ENCODE measurements around the gene MPL.

DNA sequence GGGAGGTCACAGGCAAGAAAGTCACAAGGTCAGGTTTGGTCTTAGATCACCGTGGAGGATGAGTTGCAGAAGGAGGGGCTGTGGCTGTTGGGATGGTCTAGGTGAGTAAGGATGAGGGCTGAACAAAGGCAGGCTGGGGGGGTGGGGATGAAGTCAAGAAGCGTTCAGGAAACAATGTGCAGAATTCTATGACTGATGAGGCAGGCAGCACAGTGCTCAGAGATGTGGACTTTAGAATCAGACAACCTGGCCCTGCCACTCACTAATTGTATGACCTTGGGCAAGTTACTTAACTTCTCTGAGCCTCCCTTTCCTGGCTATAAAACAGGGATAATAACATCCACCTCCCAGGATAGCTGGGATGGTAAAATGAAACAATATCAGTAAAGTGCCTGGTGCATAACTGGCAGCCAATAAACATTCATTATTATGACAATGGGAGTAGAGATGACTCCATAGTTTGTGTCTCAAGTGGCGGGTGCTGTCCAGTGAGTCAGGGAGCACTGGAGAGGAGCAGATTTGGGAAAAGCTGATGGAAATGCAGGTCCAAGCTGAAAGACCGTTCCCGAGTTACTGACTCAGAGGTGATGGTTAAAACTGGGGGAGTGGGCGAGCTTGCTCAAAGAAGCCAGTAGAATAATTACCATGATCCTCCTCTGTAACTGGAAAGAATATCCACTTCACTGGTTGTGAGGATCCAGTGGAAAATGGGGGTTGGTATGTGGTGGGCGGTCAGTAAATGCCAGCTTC, 34.7 kb upstream of the MPL start:
- no peak for TF ChIP-seq POLR2A (IDR thresholded peaks at IDR 0.05; ENCODE audit: extremely low read depth, insufficient read length)
- TF ChIP-seq, protein P1, sequence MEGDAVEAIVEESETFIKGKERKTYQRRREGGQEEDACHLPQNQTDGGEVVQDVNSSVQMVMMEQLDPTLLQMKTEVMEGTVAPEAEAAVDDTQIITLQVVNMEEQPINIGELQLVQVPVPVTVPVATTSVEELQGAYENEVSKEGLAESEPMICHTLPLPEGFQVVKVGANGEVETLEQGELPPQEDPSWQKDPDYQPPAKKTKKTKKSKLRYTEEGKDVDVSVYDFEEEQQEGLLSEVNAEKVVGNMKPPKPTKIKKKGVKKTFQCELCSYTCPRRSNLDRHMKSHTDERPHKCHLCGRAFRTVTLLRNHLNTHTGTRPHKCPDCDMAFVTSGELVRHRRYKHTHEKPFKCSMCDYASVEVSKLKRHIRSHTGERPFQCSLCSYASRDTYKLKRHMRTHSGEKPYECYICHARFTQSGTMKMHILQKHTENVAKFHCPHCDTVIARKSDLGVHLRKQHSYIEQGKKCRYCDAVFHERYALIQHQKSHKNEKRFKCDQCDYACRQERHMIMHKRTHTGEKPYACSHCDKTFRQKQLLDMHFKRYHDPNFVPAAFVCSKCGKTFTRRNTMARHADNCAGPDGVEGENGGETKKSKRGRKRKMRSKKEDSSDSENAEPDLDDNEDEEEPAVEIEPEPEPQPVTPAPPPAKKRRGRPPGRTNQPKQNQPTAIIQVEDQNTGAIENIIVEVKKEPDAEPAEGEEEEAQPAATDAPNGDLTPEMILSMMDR (IDR thresholded peaks at IDR 0.05; ENCODE audit: low read depth, low read length) = no peak
- TF ChIP-seq, protein P2, sequence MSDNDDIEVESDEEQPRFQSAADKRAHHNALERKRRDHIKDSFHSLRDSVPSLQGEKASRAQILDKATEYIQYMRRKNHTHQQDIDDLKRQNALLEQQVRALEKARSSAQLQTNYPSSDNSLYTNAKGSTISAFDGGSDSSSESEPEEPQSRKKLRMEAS (IDR thresholded peaks at IDR 0.05; ENCODE audit: low read depth, low read length) = no peak
